CD14-positive monocyte (primary cell): ENCODE data around the gene WDR64. TPM values are rescaled to one million over a fixed set of nuclear protein-coding genes. Genes with fewer than 3 reads are reported as not detected.

Source experiments
- DNase-seq, 3 donors: peaks; one replicate each; pipeline ENCODE4 v3.0.0-alpha.2; 2011 to 2022
- H2AFZ ChIP-seq: 2 replicates; pipeline ENCODE4 v1.6.0; 2012; ENCODE audit warnings: mild to moderate bottlenecking, low read depth, low read length, inconsistent platforms; ENCODE audit not compliant: insufficient read depth, poor library complexity, severe bottlenecking
- H3K27ac ChIP-seq, 2 donors: 1 replicate in 1 of 2; 2 replicates in 1 of 2; pipeline ENCODE4 v1.5.1; 2012 to 2013; ENCODE audit warnings: low read length in 2 of 2, control low read depth in 1 of 2, inconsistent platforms in 1 of 2, low read depth in 1 of 2, mild to moderate bottlenecking in 1 of 2
- H3K27me3 ChIP-seq, 2 donors: one replicate each; pipeline versions ENCODE4 v1.6.0 to v1.6.1; 2011 to 2013; ENCODE audit warnings: low read length in 2 of 2; ENCODE audit not compliant: control insufficient read depth in 2 of 2, insufficient read depth in 2 of 2
- H3K36me3 ChIP-seq, 2 donors: replicated peaks in 1 of 2; 1 replicate in 1 of 2; 2 replicates in 1 of 2; pipeline versions ENCODE4 v1.5.1 to v1.6.1; 2012 to 2013; ENCODE audit warnings: low read length in 2 of 2, control low read depth in 1 of 2, inconsistent platforms in 1 of 2, mild to moderate bottlenecking in 1 of 2; ENCODE audit not compliant: insufficient read depth in 2 of 2, control insufficient read depth in 1 of 2
- H3K4me1 ChIP-seq, 2 donors: 1 replicate in 1 of 2; 2 replicates in 1 of 2; pipeline versions ENCODE4 v1.5.1 to v1.6.1; 2012 to 2013; ENCODE audit warnings: low read length in 2 of 2, control low read depth in 1 of 2, inconsistent platforms in 1 of 2, mild to moderate bottlenecking in 1 of 2, moderate library complexity in 1 of 2; ENCODE audit not compliant: insufficient read depth in 2 of 2, control insufficient read depth in 1 of 2
- H3K4me2 ChIP-seq: replicated peaks from 2 replicates; pipeline ENCODE3; 2012; ENCODE audit warnings: low read length, moderate library complexity, mild to moderate bottlenecking; ENCODE audit not compliant: poor library complexity, severe bottlenecking; ENCODE audit errors: extremely low read depth
- H3K4me3 ChIP-seq, 3 experiments: fragments of 200-600 bp in 1 of 3; sonication (generic) in 1 of 3; replicated peaks in 1 of 3; 1 replicate in 2 of 3; 2 replicates in 1 of 3; pipeline ENCODE4 v1.5.1; 2011 to 2013; ENCODE audit warnings: low read length in 3 of 3, mild to moderate bottlenecking in 3 of 3, control low read depth in 2 of 3, low read depth in 2 of 3, inconsistent platforms in 1 of 3, moderate library complexity in 1 of 3
- H3K79me2 ChIP-seq: 2 replicates; pipeline ENCODE4 v1.6.0; 2012; ENCODE audit warnings: mild to moderate bottlenecking, control low read depth, inconsistent platforms, low read length, moderate library complexity; ENCODE audit not compliant: insufficient read depth
- H3K9ac ChIP-seq: 2 replicates; pipeline ENCODE4 v1.6.0; 2017; ENCODE audit warnings: low read length, mild to moderate bottlenecking; ENCODE audit not compliant: insufficient read depth, poor library complexity, severe bottlenecking
- H3K9me3 ChIP-seq, 2 donors: replicated peaks in 1 of 2; 1 replicate in 1 of 2; 2 replicates in 1 of 2; pipeline versions ENCODE4 v1.5.1 to v1.6.1; 2012 to 2013; ENCODE audit warnings: low read length in 2 of 2, control low read depth in 1 of 2; ENCODE audit not compliant: control insufficient read depth in 1 of 2, insufficient read depth in 1 of 2
- H4K20me1 ChIP-seq: 2 replicates; pipeline ENCODE4 v1.6.0; 2012; ENCODE audit warnings: mild to moderate bottlenecking, low read length, control low read depth, moderate library complexity; ENCODE audit not compliant: insufficient read depth
- H3K27ac Mint-ChIP-seq, 7 donors: one replicate each; pipeline ENCODE4 v1.8.0; 2020; ENCODE audit warnings: mild to moderate bottlenecking in 7 of 7, mixed read lengths in 7 of 7, moderate library complexity in 6 of 7, inconsistent platforms in 2 of 7
- H3K27me3 Mint-ChIP-seq, 3 donors: one replicate each; pipeline ENCODE4 v1.8.0; 2021 to 2022; ENCODE audit warnings: low read depth in 3 of 3, mild to moderate bottlenecking in 3 of 3, mixed read lengths in 3 of 3, moderate library complexity in 3 of 3, inconsistent platforms in 1 of 3
- H3K36me3 Mint-ChIP-seq, 2 donors: one replicate each; pipeline ENCODE4 v1.8.0; 2020; ENCODE audit warnings: mixed read lengths in 2 of 2, inconsistent platforms in 1 of 2, mild to moderate bottlenecking in 1 of 2
- H3K4me1 Mint-ChIP-seq: one replicate; pipeline ENCODE4 v1.8.0; 2020; ENCODE audit warnings: mild to moderate bottlenecking, mixed read lengths
- H3K4me3 Mint-ChIP-seq, 2 donors: one replicate each; pipeline ENCODE4 v1.8.0; 2020; ENCODE audit warnings: mild to moderate bottlenecking in 2 of 2, mixed read lengths in 2 of 2, moderate library complexity in 1 of 2
- H3K9me3 Mint-ChIP-seq, 7 donors: one replicate each; pipeline ENCODE4 v1.8.0; 2020 to 2022; ENCODE audit warnings: mixed read lengths in 7 of 7, mild to moderate bottlenecking in 6 of 7, moderate library complexity in 6 of 7, inconsistent platforms in 2 of 7
- CTCF ChIP-seq: fragments of 200-600 bp; IDR thresholded peaks from one replicate; pipeline ENCODE4 v1.8.0; 2022; ENCODE audit warnings: antibody characterized with exemption, mild to moderate bottlenecking
- WGBS: methylation state at CpG from one replicate; pipeline ENCODE4 v1.1.5; 2013; ENCODE audit warnings: missing lambda C conversion rate; ENCODE audit not compliant: insufficient coverage; 5-methylcytosine and 5-hydroxymethylcytosine counted together
- intact Hi-C, 2 donors: fragments of 100-400 bp; cut with micrococcal nuclease; formaldehyde crosslinking; loops; one replicate each; pipeline versions ENCODE4 v1.15.0 to v1.15.1; 2023
- polyA plus RNA-seq, 3 donors: library from polyadenylated mRNA; depleted of rRNA in 1 of 3; unstranded in 2 of 3; stranded (reverse) in 1 of 3; fragments of 300-500 nt in 2 of 3; fragments of >200 nt in 1 of 3; fragmentation: Illumina TruSeq in 2 of 3; gene quantifications; 1 replicate in 2 of 3; 2 replicates in 1 of 3; pipeline ENCODE4 v1.2.3, GENCODE V29; 2012 to 2021

The WDR64 gene
- polyA plus RNA-seq, 3 donors: not detected

- no peaks in the 10 kb centered on the region for H3K36me3 Mint-ChIP-seq
- no peak overlapping the region for H3K4me3 ChIP-seq
Measured at GRCh38 chr1:241713316-241713715, 61.2 kb downstream of the WDR64 start.

GRCh38 chr1:241714321-241715218, 62.5 kb downstream of the WDR64 start:
- Histone ChIP-seq H3K9me3 (no peaks in the 10 kb centered on the region), H3K79me2 (no peaks in the 10 kb centered on the region), H3K36me3 (no peaks in the 10 kb centered on the region), H3K4me2 (no peak overlapping the region), H3K27me3 (no peaks in the 10 kb centered on the region), H3K4me1 (no peaks in the 10 kb centered on the region), H4K20me1 (no peaks in the 10 kb centered on the region), H3K4me3 (no peak overlapping the region), H3K9ac (no peak overlapping the region), H3K27ac (no peak overlapping the region), H2AFZ (no peak overlapping the region)
- peaks cover 3% of the 10 kb centered on the region for H3K4me1 Mint-ChIP-seq
- WGBS: no CpG with 5 or more reads among the region's 2 CpGs
- intact Hi-C loops: no loop called here
- TF ChIP-seq CTCF: no peak
- peaks cover 5 to 18% (median 6%) of the 10 kb centered on the region in 3 donors for H3K27me3 Mint-ChIP-seq
- no peak overlapping the region for H3K27ac Mint-ChIP-seq
- no peaks in the 10 kb centered on the region for H3K36me3 Mint-ChIP-seq
- DNase-seq: no peak
- no peak overlapping the region for H3K4me3 Mint-ChIP-seq
- peaks cover 0 to 2% (median 0%) of the 10 kb centered on the region in 7 donors for H3K9me3 Mint-ChIP-seq

More at GRCh38 chr1:241713316-241713715, 61.2 kb downstream of the WDR64 start:
- H3K79me2 ChIP-seq: no peaks in the 10 kb centered on the region
- no peak for DNase-seq
- 65% methylated on average over 2 of the region's 2 CpGs for WGBS
- Mint-ChIP-seq H3K27me3 (peaks cover 3 to 15% (median 4%) of the 10 kb centered on the region in 3 donors), H3K4me3 (no peak overlapping the region), H3K9me3 (peaks cover 0 to 4% (median 0%) of the 10 kb centered on the region in 7 donors), H3K27ac (no peak overlapping the region), H3K4me1 (peaks cover 3% of the 10 kb centered on the region)
- H4K20me1 ChIP-seq: no peaks in the 10 kb centered on the region
- TF ChIP-seq CTCF: no peak
- no peak overlapping the region for H3K4me2 ChIP-seq
- intact Hi-C loops: no loop called here
- H3K9ac ChIP-seq: no peak overlapping the region
- no peaks in the 10 kb centered on the region for H3K36me3 ChIP-seq
- no peak overlapping the region for H3K27ac ChIP-seq
- H3K4me1 ChIP-seq: no peaks in the 10 kb centered on the region
- H2AFZ ChIP-seq: no peak overlapping the region
- no peaks in the 10 kb centered on the region for H3K27me3 ChIP-seq
- no peaks in the 10 kb centered on the region for H3K9me3 ChIP-seq
